Caco-2 (cell line): ENCODE results near the gene HIPK2. TPM values are rescaled to one million over a fixed set of nuclear protein-coding genes. Genes with fewer than 3 reads are reported as not detected.

ENCODE experiments used
- BruUV-seq: library from RNA; stranded (reverse); fragments of 400-500 nt; replicated peaks from 2 replicates; lab custom pipeline; 2021; lab: Mats Ljungman, UMichigan
- CTCF ChIA-PET: fragments of 300-600 bp; sonication (Branson Sonifier 250); formaldehyde crosslinking; loops from one replicate; lab custom pipeline; 2022; ENCODE audit warnings: antibody characterized with exemption; lab: Charles Lee
- POLR2A ChIA-PET: fragments of 300-600 bp; sonication (Branson Sonifier 250); formaldehyde crosslinking; loops from one replicate; lab custom pipeline; 2022; ENCODE audit warnings: antibody characterized with exemption; lab: Charles Lee
- DNase-seq, 2 experiments: peaks; one replicate each; pipeline versions ENCODE4 v3.0.0 to v3.0.0-alpha.2; 2020 to 2022
- H3K27me3 ChIP-seq: replicated peaks from 2 replicates; pipeline ENCODE4 v1.6.0; 2011; ENCODE audit warnings: low read length; ENCODE audit not compliant: control insufficient read depth, insufficient read depth
- H3K36me3 ChIP-seq: 2 replicates; pipeline ENCODE4 v1.5.1; 2011; ENCODE audit warnings: low read length; ENCODE audit not compliant: control insufficient read depth, insufficient read depth
- H3K4me1 ChIP-seq: fragments of 250-450 bp; sonication (Bioruptor Pico); 2 replicates; pipeline ENCODE4 v1.5.1; 2020; ENCODE audit warnings: mild to moderate bottlenecking
- H3K4me3 ChIP-seq: 2 replicates; pipeline ENCODE4 v1.5.1; 2011; ENCODE audit warnings: low read depth, mild to moderate bottlenecking, control low read depth, low read length
- H3K9me3 ChIP-seq: fragments of 250-450 bp; sonication (Bioruptor Pico); 2 replicates; pipeline ENCODE4 v1.5.1; 2020; ENCODE audit warnings: mild to moderate bottlenecking, moderate library complexity
- H3K27ac Mint-ChIP-seq: one replicate; pipeline ENCODE4 v1.8.0; 2022; ENCODE audit warnings: mixed read lengths; ENCODE audit not compliant: unreplicated experiment
- H3K27me3 Mint-ChIP-seq: one replicate; pipeline ENCODE4 v1.8.0; 2022; ENCODE audit warnings: mixed read lengths; ENCODE audit not compliant: insufficient read depth, unreplicated experiment
- H3K36me3 Mint-ChIP-seq: one replicate; pipeline ENCODE4 v1.8.0; 2022; ENCODE audit warnings: mild to moderate bottlenecking, mixed read lengths; ENCODE audit not compliant: insufficient read depth, unreplicated experiment
- H3K4me1 Mint-ChIP-seq: one replicate; pipeline ENCODE4 v1.8.0; 2022; ENCODE audit warnings: low read depth, mixed read lengths; ENCODE audit not compliant: unreplicated experiment
- H3K4me3 Mint-ChIP-seq: one replicate; pipeline ENCODE4 v1.8.0; 2022; ENCODE audit warnings: mild to moderate bottlenecking, moderate library complexity, mixed read lengths; ENCODE audit not compliant: unreplicated experiment
- H3K9me3 Mint-ChIP-seq: one replicate; pipeline ENCODE4 v1.8.0; 2022; ENCODE audit warnings: mixed read lengths; ENCODE audit not compliant: unreplicated experiment
- CTCF ChIP-seq, 2 experiments: fragments of 200-600 bp in 1 of 2; IDR thresholded peaks; 1 replicate in 1 of 2; 2 replicates in 1 of 2; pipeline versions ENCODE4 v1.5.1 to v1.8.0; 2011 to 2022; ENCODE audit warnings: antibody characterized with exemption in 1 of 2, control low read depth in 1 of 2, inconsistent platforms in 1 of 2, low read depth in 1 of 2, low read length in 1 of 2, mild to moderate bottlenecking in 1 of 2, moderate library complexity in 1 of 2; ENCODE audit not compliant: insufficient read depth in 1 of 2, severe bottlenecking in 1 of 2, unreplicated experiment in 1 of 2
- intact Hi-C: fragments of 100-400 bp; cut with micrococcal nuclease; formaldehyde crosslinking; loops from one replicate; pipeline ENCODE4 v1.10.0; 2022; ENCODE audit not compliant: unreplicated experiment
- total RNA-seq: library from RNA; stranded (reverse); gene quantifications from 2 replicates; pipeline ENCODE4 v1.2.3, GENCODE V29; 2022

The HIPK2 gene
- total RNA-seq, 1 experiment from 2014 or later: 42.8 TPM

GRCh38 chr7:139718859-139719258 is 58.9 kb downstream of the HIPK2 start:
- intact Hi-C loops: no loop called here
- ChIA-PET POLR2A (no interaction called here), CTCF (no interaction called here)
- Mint-ChIP-seq H3K27me3 (no peaks in the 10 kb centered on the region), H3K36me3 (peaks cover 5% of the 10 kb centered on the region), H3K27ac (no peak overlapping the region), H3K9me3 (no peaks in the 10 kb centered on the region), H3K4me1 (no peaks in the 10 kb centered on the region), H3K4me3 (no peak overlapping the region)
- TF ChIP-seq CTCF (IDR thresholded peaks at IDR 0.05; ENCODE audit: insufficient read depth in 1 of 2, low read depth in 1 of 2, low read length in 1 of 2, severe bottlenecking in 1 of 2, unreplicated experiment in 1 of 2): no peak
- Histone ChIP-seq H3K9me3 (no peaks in the 10 kb centered on the region), H3K4me1 (peaks cover 4% of the 10 kb centered on the region; the same call in 1 of the 2 replicates), H3K27me3 (no peaks in the 10 kb centered on the region), H3K4me3 (no peak overlapping the region), H3K36me3 (peaks cover 3% of the 10 kb centered on the region; the same call in 1 of the 2 replicates)
- no TSS peak for BruUV-seq
- no peak for DNase-seq

GRCh38 chr7:139718141-139718540 is 59.7 kb downstream of the HIPK2 start:
- Mint-ChIP-seq H3K36me3 (peaks cover 5% of the 10 kb centered on the region), H3K9me3 (no peaks in the 10 kb centered on the region), H3K27ac (no peak overlapping the region), H3K4me1 (no peaks in the 10 kb centered on the region), H3K4me3 (no peak overlapping the region), H3K27me3 (no peaks in the 10 kb centered on the region)
- no peaks in the 10 kb centered on the region for H3K27me3 ChIP-seq
- no peaks in the 10 kb centered on the region for H3K9me3 ChIP-seq
- no peak overlapping the region for H3K4me3 ChIP-seq
- no TSS peak for BruUV-seq
- DNase-seq: no peak
- peaks cover 3% of the 10 kb centered on the region; the same call in 1 of the 2 replicates for H3K36me3 ChIP-seq
- intact Hi-C loops: no loop called here
- ChIA-PET CTCF (no interaction called here), POLR2A (no interaction called here)
- H3K4me1 ChIP-seq: peaks cover 4% of the 10 kb centered on the region; the same call in 1 of the 2 replicates
- TF ChIP-seq CTCF (IDR thresholded peaks at IDR 0.05; ENCODE audit: insufficient read depth in 1 of 2, low read depth in 1 of 2, low read length in 1 of 2, severe bottlenecking in 1 of 2, unreplicated experiment in 1 of 2): no peak

- no peaks in the 10 kb centered on the region for H3K4me1 Mint-ChIP-seq
These were observed 61.4 kb downstream of the HIPK2 start for GRCh38 chr7:139716156-139716942.

More at GRCh38 chr7:139716156-139716942, 61.4 kb downstream of the HIPK2 start:
- no peaks in the 10 kb centered on the region for H3K9me3 Mint-ChIP-seq
- TF ChIP-seq CTCF (IDR thresholded peaks at IDR 0.05; ENCODE audit: insufficient read depth in 1 of 2, low read depth in 1 of 2, low read length in 1 of 2, severe bottlenecking in 1 of 2, unreplicated experiment in 1 of 2): no peak
- POLR2A ChIA-PET: no interaction called here
- TSS peak; percentile 81 for BruUV-seq
- Histone ChIP-seq H3K4me1 (no peaks in the 10 kb centered on the region), H3K9me3 (no peaks in the 10 kb centered on the region), H3K27me3 (no peaks in the 10 kb centered on the region), H3K4me3 (no peak overlapping the region), H3K36me3 (peaks cover 3% of the 10 kb centered on the region; the same call in 1 of the 2 replicates)
- CTCF ChIA-PET: no interaction called here
- H3K27ac Mint-ChIP-seq: no peak overlapping the region
- DNase-seq: no peak
- no peak overlapping the region for H3K4me3 Mint-ChIP-seq
- intact Hi-C loops: no loop called here
- no peaks in the 10 kb centered on the region for H3K27me3 Mint-ChIP-seq
- H3K36me3 Mint-ChIP-seq: peaks cover 5% of the 10 kb centered on the region
